Panc1 (cell line): Measurements from ENCODE around the gene YOD1. TPM values are rescaled to one million over a fixed set of nuclear protein-coding genes. Genes with fewer than 3 reads are reported as not detected.

Source experiments
- ATAC-seq: fragments of 200-7000 bp; cut with Tn5 transposase; 2 replicates; pipeline ENCODE4 v1.9.1; 2020; ENCODE audit warnings: mild to moderate bottlenecking, moderate library complexity
- BruUV-seq: library from RNA; stranded (reverse); fragments of 400-500 nt; replicated peaks from 2 replicates; lab custom pipeline; 2021; lab: Mats Ljungman, UMichigan
- CTCF ChIA-PET: fragments of 300-600 bp; sonication (Branson Sonifier 250); formaldehyde crosslinking; loops from one replicate; lab custom pipeline; 2022; ENCODE audit warnings: antibody characterized with exemption; lab: Charles Lee
- POLR2A ChIA-PET: fragments of 300-600 bp; sonication (Branson Sonifier 250); formaldehyde crosslinking; loops from one replicate; lab custom pipeline; 2022; ENCODE audit warnings: antibody characterized with exemption; lab: Charles Lee
- DNase-seq: peaks from one replicate; pipeline ENCODE4 v3.0.0-alpha.2; 2010; ENCODE audit warnings: low read depth, low spot score
- H3K27ac ChIP-seq: 2 replicates; pipeline ENCODE4 v1.5.1; 2011; ENCODE audit warnings: mild to moderate bottlenecking, low read length, inconsistent platforms
- H3K27me3 ChIP-seq: fragments of 200-500 bp; sonication (Bioruptor generic); 2 replicates; pipeline ENCODE4 v1.6.0; 2014; ENCODE audit warnings: low read length, inconsistent platforms; ENCODE audit not compliant: control insufficient read depth, insufficient read depth
- H3K36me3 ChIP-seq: fragments of 200-500 bp; sonication (Bioruptor generic); 2 replicates; pipeline ENCODE4 v1.5.1; 2014; ENCODE audit warnings: inconsistent platforms, mild to moderate bottlenecking, low read length, moderate library complexity; ENCODE audit not compliant: control insufficient read depth, insufficient read depth
- H3K4me1 ChIP-seq: 2 replicates; pipeline ENCODE4 v1.5.1; 2011; ENCODE audit warnings: inconsistent platforms, mild to moderate bottlenecking, low read length, moderate library complexity; ENCODE audit not compliant: control insufficient read depth, insufficient read depth
- H3K4me3 ChIP-seq, 2 experiments: 2 replicates each; pipeline ENCODE4 v1.5.1; 2011 to 2012; ENCODE audit warnings: low read depth in 2 of 2, low read length in 2 of 2, mild to moderate bottlenecking in 2 of 2, inconsistent platforms in 1 of 2, moderate library complexity in 1 of 2
- H3K9me3 ChIP-seq: fragments of 200-500 bp; sonication (Bioruptor generic); 2 replicates; pipeline ENCODE4 v1.5.1; 2014; ENCODE audit warnings: low read depth, mild to moderate bottlenecking, inconsistent platforms, low read length, moderate library complexity; ENCODE audit not compliant: control insufficient read depth, insufficient read depth
- CTCF ChIP-seq: fragments of 450-650 bp; IDR thresholded peaks from 2 replicates; pipeline ENCODE4 v1.5.1; 2017; ENCODE audit warnings: mild to moderate bottlenecking
- POLR2AphosphoS5 ChIP-seq: IDR thresholded peaks from 2 replicates; pipeline ENCODE4 v1.6.1; 2012; ENCODE audit warnings: mild to moderate bottlenecking, low read depth, low read length, moderate library complexity
- REST ChIP-seq, 2 experiments: IDR thresholded peaks; 2 replicates each; pipeline ENCODE4 v1.6.1; 2011 to 2012; ENCODE audit warnings: low read depth in 2 of 2, control low read depth in 1 of 2, low read length in 1 of 2, mild to moderate bottlenecking in 1 of 2, moderate library complexity in 1 of 2; ENCODE audit not compliant: insufficient read depth in 1 of 2
- SIN3A ChIP-seq: IDR thresholded peaks from 2 replicates; pipeline ENCODE4 v1.6.1; 2012; ENCODE audit warnings: low read depth, mild to moderate bottlenecking, low read length, moderate library complexity, borderline replicate concordance; ENCODE audit not compliant: insufficient read depth
- TCF7L2 ChIP-seq: IDR thresholded peaks from 2 replicates; pipeline ENCODE4 v1.6.1; 2011; ENCODE audit warnings: mild to moderate bottlenecking, low read depth, low read length, inconsistent platforms
- in situ Hi-C: cut with HindIII; loops from 2 replicates; pipeline ENCODE4 v1.10.0; 2016; ENCODE audit warnings: low sequenced_read_pairs, low pct_unique_long_range_greater_than_20kb
- intact Hi-C: fragments of 100-400 bp; cut with micrococcal nuclease; formaldehyde crosslinking; loops from one replicate; pipeline ENCODE4 v1.10.0; 2022; ENCODE audit not compliant: unreplicated experiment
- total RNA-seq: library from RNA; stranded (reverse); gene quantifications from one replicate; pipeline ENCODE4 v1.2.1, GENCODE V29; 2021; ENCODE audit not compliant: unreplicated experiment

YOD1 gene
- total RNA-seq, 1 experiment from 2014 or later: 7.1 TPM

GRCh38 chr1:207056673-207057072 is 5.7 kb upstream of the YOD1 start:
- in situ Hi-C loops: no loop called here
- ATAC-seq: no peak
- POLR2A ChIA-PET: no interaction called here

GRCh38 chr1:207055386-207056001 is 4.5 kb upstream of the YOD1 start:
- ATAC-seq (no peak), DNase-seq (no peak)
- intact Hi-C loops: no loop called here
- Histone ChIP-seq H3K27ac (no peak overlapping the region), H3K4me3 (no peak overlapping the region), H3K9me3 (no peaks in the 10 kb centered on the region), H3K36me3 (peaks cover 3% of the 10 kb centered on the region), H3K4me1 (peaks cover 12% of the 10 kb centered on the region), H3K27me3 (no peaks in the 10 kb centered on the region)
- CTCF ChIA-PET: no interaction called here
- POLR2A ChIA-PET: interaction anchor here (0.7 kb wide), 1 partner anchor 443 kb away, joined by 4 read pairs; no protein-coding TSS in a partner anchor
- in situ Hi-C loops: no loop called here
- no TSS peak for BruUV-seq
- TF ChIP-seq SIN3A (no peak), REST (IDR thresholded peaks at IDR 0.05; ENCODE audit: insufficient read depth in 1 of 2, low read depth in 2 of 2, low read length in 1 of 2) (no peak)

More at GRCh38 chr1:207056673-207057072, 5.7 kb upstream of the YOD1 start:
- Histone ChIP-seq H3K9me3 (no peaks in the 10 kb centered on the region), H3K4me1 (peaks cover 9% of the 10 kb centered on the region), H3K27me3 (no peaks in the 10 kb centered on the region), H3K36me3 (no peaks in the 10 kb centered on the region; the same call in 1 of the 2 replicates), H3K27ac (no peak overlapping the region), H3K4me3 (no peak overlapping the region)
- CTCF ChIA-PET: no interaction called here
- no TSS peak for BruUV-seq
- intact Hi-C loops: no loop called here
- DNase-seq: no peak
- TF ChIP-seq CTCF (no peak), REST (IDR thresholded peaks at IDR 0.05; ENCODE audit: insufficient read depth in 1 of 2, low read depth in 2 of 2, low read length in 1 of 2) (no peak), SIN3A (no peak), POLR2AphosphoS5 (no peak), TCF7L2 (no peak)
